ENCODE measurements around the gene RNF145.

The RNF145 gene

DNA sequence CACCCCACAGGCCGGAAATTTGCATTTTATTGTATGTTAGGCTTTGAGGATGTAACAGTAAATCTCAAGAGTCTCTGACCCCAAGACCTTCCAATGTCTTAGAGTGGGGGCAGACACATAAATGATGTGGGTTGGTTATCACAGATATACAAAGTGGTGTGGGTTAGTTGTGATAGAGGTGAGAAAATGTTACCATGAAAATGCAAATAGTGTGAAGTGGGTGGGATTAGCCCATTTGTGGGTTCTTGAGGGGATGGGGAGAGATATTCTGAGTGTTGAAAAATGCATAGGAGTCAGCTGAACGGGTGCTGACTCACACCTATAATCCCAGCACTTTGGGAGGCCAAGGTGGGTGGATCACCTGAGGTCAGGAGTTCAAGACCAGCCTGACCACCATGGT, 7.9 kb upstream of the RNF145 start:
- DNase-seq (ENCODE audit: low read depth), result no peak

DNA sequence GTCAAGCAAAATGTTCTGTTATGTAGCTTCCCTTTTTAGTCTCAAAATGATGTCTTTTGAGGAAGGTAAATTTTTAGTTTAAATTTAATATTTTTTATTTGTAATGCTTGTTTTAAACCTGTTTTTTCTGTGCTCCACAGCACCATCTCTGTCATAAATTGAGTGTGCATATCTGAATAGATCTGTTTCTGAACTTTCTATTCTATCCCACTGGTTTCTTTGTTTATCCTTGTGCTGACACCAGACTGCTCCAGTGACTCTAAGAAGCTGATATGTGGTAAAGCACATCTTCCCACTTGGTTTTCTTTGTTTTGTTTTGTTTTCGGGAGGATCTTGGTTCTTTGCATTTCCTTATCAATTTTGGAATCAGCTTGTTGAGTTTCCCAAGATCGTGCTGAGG, 7.1 kb upstream of the RNF145 start:
- no peak for DNase-seq (ENCODE audit: low read depth)

DNA sequence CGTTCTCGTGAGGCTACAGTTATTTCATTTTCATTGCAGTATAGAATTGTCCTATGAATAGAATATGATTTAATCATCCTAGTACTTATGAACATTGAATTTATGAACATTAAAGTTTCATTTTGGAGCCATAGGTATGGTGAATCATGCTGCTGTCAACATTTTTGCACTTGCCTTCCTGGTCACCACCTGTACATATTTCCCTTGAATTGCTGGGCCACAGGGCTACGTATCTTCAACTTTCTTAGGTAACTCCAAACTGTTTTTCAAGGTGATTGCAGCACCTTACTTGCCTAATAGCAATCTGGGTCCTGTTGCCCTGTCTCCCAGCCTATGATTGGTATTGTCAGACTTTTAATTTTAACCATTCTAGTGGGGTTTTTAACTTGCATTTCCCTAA, 6.5 kb upstream of the RNF145 start:
- DNase-seq (ENCODE audit: low read depth), result no peak

DNA sequence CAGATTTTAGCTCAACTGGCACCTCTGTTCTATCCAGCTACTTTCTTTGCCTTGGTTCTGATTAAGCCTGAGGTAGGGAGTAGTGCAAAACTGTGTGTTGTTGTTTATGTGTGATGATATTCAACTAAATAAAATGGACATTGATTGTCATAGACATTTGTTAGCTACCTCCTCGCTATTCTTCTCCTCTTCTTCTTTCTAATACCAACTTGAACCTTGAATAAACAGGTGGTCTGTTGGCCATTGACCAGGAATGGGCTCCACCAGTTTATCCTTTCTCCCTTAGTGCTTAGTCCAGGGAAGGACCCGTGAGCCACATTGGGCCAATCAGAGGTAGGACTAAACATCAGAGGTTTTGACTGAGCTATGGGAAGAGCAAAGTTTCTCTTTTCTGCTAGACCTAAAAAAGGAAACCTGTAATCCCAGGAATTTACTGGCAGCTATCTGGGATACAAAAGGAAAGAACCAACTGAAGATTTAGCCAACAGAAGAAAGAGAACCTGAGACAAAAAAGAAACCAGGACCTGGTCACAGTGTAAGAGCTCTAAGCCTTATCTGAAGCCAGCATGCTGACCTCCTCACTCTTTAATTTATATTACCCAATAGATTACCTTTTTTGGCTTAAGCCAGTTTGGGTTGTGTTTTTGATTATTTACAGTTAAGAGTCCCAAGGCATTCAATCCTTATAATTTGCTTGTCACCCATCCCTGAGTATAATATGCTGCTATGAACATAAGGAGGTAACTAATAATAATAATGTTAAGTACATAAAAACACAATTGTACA, 5.3 kb upstream of the RNF145 start:
- no peak for DNase-seq (ENCODE audit: low read depth)

DNA sequence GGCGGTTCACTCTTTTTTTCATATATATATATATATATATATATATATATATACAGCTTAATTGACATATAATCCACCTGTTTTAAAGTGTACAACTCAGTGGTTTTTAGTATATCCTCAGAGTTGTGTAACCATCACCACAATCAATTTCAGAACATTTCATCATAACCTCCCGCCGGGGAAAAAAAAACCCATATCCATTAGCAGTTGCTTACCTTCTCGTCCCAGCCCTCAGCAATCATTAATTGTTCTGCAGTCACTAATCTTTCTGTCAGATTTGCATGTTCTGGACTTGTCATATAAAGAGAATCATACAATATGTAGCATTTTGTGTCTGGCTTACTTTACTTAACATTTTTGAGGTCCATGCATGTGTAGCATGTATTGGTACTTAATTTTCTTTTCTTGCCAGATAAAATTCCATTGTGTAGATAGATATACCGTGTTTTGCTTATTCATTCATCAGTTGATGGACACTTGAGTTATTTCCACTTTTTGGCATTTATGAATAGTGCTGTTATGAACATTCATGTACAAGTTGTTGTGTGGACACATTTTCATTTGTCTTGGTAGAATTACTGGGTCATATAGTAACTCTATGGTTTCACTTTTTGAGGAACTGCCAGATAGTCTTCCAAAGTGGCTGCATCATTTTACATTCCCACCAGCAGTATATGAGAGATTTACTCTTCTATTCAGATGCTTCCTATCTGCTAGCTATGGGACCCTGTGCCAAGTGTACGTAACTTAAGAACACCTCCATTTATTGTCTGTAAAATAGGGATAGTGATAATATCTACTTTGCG, 3.5 kb upstream of the RNF145 start:
- DNase-seq (ENCODE audit: low read depth), result no peak

DNA sequence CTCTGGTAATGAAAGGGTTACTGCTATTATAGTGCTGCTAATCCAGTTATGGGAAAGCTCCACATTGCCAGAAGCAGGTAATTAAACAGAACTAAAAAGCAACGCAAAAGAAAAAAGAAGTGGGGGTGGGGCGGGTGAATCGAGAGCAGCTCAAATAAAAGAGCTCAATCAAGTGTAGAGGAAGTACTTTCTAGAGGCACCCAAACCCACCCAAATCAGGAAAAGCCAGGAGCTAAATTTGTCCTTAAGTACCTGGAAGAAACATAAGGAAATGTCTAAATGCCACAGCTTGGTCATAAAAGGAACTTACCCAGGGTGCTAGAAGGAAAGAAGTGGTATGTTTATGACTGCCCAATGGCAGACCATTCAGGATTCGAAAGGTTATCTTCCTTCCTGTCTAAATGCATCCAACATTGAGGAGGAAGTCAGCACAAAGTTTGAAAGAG, 2.4 kb upstream of the RNF145 start:
- DNase-seq (ENCODE audit: low read depth), result no peak

DNA sequence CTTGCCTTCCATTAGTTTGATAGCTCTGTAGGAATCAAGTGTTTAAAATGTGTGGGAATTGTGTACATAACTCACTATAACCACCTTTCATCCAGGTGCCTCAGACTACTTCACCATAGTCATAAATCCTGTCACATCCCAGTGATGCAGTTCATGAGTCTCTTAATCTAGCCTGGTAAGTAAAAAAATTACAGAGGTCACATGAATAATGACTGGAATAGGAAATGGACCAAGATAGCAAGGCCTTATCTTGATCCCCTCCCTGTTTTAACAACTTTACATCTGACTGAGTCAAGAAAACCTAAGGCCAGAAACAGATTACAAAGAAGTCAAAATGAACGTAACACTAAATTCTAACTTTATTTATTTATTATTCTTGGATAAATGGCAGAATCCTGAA, 1.5 kb upstream of the RNF145 start:
- DNase-seq (ENCODE audit: low read depth), result no peak

DNA sequence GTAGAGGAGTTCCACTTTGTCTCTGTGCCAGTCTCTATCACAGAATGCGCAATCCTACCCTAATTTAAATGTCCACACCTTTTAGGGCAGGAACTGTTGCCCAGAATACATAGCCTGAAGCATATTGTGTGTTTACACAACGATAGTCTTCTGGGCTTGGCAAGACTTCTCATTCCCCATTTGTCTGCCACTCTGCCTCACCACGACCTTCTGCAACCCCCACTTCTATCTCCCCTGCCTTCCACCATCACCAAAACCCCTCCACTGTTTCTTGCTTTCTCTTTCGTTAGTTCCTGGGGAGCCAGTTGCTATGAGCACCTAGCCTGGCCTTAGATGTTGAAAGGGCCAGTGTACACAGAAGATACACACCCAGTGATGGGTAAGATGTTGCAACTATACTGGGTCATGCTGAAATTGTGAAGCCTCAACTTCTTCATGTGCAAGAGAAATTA, 883 bp upstream of the RNF145 start:
- DNase-seq (ENCODE audit: low read depth), result no peak

DNA sequence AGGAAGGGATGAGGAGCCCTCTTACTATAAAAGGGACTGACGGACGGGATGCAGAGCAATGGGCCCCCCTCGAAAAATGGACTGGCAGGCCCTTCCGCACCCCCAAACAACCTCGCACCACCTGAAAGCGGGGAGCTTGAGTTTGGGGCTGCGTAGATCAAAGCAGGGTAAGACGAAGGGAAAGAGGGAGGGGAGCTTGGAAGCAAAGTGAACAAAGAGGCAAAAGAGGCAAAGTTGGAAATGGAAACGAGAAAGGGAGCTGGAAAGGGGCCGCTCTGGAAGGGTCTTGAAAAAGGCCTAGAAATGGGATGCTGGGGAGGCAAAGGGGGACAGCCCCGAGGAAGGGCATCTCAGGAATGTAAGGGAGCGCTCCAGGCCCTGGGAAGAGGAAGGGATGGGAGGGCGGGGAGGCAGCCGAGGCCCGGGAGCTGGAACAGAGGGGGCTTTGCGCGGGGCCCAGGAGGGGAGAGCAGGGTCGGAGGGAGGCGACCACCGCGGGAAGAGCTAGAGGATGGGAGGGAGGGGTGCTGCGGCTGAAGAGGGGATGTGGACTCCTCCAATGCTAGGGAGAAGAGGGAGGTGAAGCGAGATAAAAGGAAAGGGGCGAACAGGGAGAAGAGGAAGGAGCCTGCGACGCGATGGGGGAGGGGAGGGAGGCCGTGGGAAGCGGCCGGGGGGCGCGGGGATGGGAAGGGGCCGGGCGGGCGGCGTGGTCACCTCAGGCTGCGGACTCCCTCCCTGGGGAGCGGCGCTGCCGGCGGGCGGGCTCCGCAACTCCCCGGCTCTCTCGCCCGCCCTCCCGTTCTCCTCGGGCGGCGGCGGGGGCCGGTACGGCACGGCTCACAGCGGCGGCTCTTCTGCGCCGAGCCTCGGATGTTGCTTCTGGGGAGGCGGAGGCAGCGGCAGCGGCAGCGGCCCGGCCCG, 577 bp downstream of the RNF145 start:
- no peak for DNase-seq (ENCODE audit: low read depth)

DNA sequence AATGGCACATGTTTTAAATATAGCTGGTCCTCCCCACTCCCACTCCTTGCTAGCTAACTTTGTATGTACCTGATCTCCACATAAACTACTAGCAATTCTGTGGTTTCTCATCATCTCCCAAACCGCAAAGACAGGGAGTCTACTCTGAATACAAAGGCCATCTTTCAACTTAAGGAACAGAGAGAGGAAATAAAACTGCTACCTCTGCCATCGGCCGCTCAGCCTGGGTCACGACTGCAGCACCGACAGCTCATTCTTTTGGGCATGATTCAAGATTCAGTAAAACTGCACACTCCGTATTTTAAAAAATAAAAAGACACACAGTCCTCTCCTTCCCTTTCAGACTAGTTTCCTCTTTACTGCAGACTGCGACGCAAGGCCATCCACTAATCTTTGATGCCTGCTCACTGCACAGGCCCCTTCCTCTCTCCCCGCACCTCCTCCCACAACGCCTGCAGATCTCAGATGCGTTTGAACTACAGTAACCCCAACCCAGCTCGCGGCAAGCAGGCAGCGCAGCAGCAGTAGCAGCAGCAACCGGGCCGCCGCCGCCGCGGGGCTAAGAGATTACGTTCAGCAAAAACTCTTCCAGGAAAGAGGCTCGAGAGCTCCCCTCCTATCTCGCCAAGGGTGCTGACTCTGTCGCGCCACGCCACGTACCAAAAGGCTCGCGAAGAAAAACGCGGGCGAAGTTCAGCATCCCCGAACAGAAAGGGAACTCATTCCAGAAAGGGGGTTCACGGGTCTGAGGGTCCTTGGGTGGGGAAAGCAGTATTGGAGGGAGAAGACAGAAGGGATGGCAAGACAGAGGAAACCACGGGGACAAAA, 1.5 kb downstream of the RNF145 start:
- DNase-seq (ENCODE audit: low read depth), result peak; percentile 32

DNA sequence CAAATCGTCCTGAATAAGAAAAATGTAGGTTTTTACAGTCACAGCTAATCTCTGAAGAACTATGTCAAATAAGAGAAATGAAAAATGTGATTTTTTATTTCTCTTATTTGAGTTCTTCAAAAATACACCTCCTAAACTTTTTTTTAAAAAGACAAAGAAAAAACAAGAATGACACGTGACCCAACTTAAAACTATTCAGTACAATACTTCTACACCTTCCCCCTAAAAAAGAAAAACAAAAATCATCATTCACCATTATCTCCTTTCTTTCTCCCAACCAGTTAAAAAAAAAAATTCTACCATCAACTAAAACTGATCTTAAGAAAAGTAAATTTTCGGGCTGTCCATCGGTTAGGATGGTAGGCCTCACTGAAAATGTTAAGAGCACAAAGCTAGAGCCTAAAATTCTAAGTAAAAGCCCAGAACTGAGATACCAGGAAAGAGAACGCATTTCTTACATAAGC, 2.1 kb downstream of the RNF145 start:
- no peak for DNase-seq (ENCODE audit: low read depth)

DNA sequence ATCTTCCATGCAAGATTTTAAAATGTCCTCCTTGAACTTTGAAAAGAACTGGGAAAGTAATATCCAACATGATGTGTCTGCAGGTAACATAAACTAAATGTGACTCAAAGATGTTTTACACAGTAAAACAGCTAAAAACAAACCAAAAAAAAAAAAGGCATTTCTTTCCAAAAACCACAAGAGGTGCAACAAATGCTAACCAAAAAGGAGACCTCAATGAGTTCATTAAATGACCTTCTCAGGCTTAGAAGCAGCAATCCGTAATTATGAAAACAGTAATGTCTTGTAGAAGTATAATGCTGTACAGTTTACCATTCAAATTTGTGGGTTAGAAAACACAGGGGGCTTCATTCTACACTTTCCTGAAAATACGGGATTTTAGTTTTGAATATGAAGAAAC, 2.5 kb downstream of the RNF145 start:
- no peak for DNase-seq (ENCODE audit: low read depth)

DNA sequence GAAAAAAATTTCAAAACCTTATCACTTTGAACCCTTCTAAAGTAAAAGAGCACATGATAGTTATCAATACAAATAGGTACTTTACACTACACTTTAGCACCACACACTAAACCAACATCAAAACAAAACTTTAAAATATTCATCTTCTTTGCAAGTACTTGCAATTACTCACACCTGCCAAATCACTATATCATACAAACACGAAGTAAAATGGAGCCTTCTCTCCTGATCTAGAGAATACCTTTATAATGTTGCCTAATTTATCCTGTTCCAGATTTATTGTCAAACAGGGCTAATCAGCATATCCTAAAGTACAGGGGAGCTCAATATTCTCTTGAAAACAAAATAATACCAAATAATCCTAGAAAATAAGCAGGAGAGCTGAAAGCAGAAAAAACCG, 3.0 kb downstream of the RNF145 start:
- DNase-seq (ENCODE audit: low read depth), result no peak

DNA sequence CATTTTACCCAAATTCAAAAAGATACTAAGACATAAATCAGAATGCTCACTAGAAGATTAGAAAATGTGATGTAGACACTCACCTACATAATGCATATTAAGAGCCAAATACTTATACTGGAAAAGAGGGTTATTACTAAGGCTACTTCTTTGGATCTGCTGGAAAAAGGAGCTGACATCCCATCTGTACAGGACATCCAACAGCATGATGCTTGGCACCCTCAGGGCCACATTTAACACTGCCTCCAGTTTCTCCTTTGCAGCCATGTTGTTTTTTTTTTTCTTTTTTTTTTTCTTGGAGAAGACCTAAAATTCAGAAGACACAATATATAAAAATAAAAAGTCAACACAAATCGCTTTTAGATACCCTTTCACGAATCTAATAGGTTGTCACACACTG, 6.0 kb downstream of the RNF145 start:
- DNase-seq (ENCODE audit: low read depth), result no peak

DNA sequence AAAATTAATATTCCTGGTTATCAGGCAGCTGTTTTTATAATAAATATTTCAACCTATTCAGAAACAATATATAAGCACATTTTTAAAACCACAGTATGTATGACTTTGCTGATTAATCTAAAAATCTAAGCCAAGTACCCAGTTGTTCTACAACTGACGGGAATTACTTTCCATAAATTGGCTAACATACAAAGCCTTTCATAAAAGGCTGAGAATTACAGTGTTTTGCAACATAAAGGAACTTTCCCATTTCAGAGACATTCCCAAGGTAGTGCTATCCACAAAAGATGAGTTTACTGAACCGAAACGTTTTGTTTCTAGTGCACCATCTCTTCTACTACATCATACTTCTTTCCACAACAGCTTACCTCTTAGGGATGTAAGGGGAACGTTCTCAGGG, 7.2 kb downstream of the RNF145 start:
- no peak for DNase-seq (ENCODE audit: low read depth)

DNA sequence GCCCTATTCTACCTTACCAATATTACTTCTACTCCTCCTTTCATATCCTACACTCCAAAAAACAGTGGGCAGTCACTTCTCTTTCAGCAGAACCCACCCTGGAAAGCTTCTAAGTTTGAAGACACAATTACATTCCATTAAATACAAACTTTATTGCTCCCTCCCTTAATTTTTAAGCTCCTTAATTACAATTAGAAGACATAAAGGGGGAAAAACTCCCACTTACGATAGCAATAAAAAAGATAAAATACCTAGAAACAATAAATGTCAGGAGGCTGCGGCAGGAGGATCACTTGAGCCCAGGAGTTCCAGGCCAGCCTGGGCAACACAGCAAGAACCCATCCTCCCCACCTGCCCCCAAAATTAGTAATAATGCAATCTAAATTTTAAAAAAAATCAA, 9.6 kb downstream of the RNF145 start:
- DNase-seq (ENCODE audit: low read depth), result no peak

DNA sequence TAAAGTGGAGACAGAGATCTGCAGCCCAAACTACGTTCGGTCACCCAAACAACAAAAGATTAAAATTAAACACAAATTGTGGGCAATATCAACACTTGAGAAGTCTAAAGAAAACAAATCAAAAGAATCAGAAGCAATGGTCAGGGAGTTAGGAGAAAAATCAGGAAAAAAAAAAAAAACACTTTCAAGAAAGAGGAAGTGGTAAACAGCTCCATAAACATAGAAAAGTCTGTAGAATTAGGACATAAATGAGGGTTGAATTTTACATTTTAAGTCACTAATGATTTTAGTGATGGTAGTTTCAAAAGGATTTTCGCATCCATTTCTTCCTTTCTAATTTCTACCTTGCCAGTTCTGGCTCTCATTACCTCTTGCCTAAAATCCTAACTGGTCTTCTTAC, 10.1 kb downstream of the RNF145 start:
- no peak for DNase-seq (ENCODE audit: low read depth)

DNA sequence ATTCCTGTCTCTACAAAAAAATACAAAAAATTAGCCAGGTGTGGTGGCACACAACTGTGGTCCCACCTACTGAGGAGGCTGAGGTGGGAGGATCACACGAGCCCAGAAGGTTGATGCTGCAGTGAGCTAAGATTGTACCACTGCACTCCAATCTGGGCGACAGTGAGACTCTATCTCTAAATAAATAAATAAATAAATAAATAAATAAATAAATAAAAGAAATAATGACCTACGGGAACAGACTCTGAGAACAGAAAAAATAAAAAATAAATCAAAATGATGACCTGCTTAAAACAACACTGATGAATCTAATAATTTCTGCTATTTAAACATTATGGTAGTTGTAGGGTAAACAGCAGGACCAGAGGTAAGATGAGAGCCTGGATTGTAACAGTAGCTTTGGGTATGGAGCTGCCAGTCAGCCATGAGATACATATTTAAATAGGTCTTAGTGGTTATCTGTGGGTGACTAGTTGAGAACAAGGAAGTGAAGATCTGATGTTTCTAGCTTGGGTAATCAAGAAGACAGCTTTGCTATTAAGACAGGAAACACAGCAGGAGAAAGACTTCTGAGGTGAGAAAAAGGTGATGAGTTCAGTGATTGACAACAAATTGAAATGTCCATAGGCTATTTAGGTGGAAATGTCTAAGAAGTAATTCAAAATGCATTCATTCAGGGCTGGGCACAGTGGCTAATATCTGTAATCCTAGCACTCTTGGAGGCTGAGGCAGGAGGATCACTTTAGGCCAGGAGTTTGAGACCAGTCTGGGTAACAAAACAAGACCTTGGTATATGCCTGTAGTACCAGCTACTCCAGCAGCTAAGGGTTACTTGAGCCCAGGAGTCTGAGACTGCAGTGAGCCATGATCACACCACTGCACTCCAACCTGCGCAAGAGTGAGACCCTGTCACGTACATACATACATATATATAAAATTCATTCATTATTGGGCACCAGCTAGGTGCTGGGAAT, 11.0 kb downstream of the RNF145 start:
- DNase-seq (ENCODE audit: low read depth), result no peak

DNA sequence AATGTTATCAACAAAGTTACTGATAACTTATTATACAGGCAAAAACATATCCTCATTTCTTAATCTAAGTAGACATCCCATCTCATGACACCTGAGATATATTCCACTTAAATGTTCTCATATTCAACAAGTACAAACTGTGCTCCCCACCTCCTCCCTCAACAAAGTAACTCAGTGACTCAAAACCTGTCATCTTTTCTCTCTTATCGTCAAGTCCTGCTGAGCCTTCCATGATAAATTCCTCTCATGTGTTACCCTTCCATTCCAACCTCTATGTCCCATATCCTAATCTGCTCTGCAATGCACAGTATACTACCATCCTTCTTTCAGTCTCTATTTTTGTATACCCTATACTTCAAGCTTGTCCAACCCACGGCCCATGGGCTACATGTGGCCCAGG, 13.6 kb downstream of the RNF145 start:
- no peak for DNase-seq (ENCODE audit: low read depth)

DNA sequence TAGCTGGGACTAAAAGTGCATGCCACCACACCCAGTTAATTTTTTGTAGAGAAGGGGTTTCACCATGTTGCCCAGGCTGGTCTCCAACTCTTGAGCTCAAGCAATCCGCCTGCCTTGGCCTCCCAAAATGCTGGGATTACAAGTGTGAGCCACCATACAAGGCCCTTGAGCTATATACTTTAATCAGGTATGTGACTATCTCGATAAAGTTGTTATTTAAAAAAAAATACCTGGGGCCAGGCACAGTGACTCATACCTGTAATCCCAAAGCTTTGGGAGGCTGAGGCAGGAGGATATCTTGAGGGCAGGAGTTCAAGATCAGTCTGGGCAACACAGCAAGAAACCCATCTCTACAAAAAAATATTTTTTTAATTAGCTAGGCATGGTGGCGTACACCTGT, 19.2 kb downstream of the RNF145 start:
- no peak for DNase-seq (ENCODE audit: low read depth)

All from non-pigmented ciliary epithelial cell (primary cell).